Measurements from ENCODE around the gene KRTAP20-4. TPM values are rescaled to one million over a fixed set of nuclear protein-coding genes. Genes with fewer than 3 reads are reported as not detected.

Gene KRTAP20-4
- total RNA-seq, 1 donor, result not detected

- H3K4me3 ChIP-seq (ENCODE audit: low read depth, low read length), result no peak overlapping the region
- TF ChIP-seq CTCF (IDR thresholded peaks at IDR 0.05; ENCODE audit: insufficient read depth, low read length), result no peak
- no peak for DNase-seq (ENCODE audit: low read depth)
These were observed 347 bp upstream of the KRTAP20-4 start for GRCh38 chr21:30620080-30620479.

- TF ChIP-seq CTCF (IDR thresholded peaks at IDR 0.05; ENCODE audit: insufficient read depth, low read length), result no peak
- H3K4me3 ChIP-seq (ENCODE audit: low read depth, low read length), result no peak overlapping the region
- no peak for DNase-seq (ENCODE audit: low read depth)
These were observed 2.9 kb downstream of the KRTAP20-4 start for GRCh38 chr21:30623362-30623761.

- TF ChIP-seq CTCF (IDR thresholded peaks at IDR 0.05; ENCODE audit: insufficient read depth, low read length), result no peak
- H3K4me3 ChIP-seq (ENCODE audit: low read depth, low read length), result no peak overlapping the region
- no peak for DNase-seq (ENCODE audit: low read depth)
These were observed 5.2 kb downstream of the KRTAP20-4 start for GRCh38 chr21:30625449-30626165.

- no peak overlapping the region for H3K4me3 ChIP-seq (ENCODE audit: low read depth, low read length)
- DNase-seq (ENCODE audit: low read depth), result no peak
- no peak for TF ChIP-seq CTCF (IDR thresholded peaks at IDR 0.05; ENCODE audit: insufficient read depth, low read length)
These were observed 7.7 kb downstream of the KRTAP20-4 start for GRCh38 chr21:30628109-30628508.

- no peak for DNase-seq (ENCODE audit: low read depth)
- no peak for TF ChIP-seq CTCF (IDR thresholded peaks at IDR 0.05; ENCODE audit: insufficient read depth, low read length)
- no peak overlapping the region for H3K4me3 ChIP-seq (ENCODE audit: low read depth, low read length)
These were observed 8.8 kb downstream of the KRTAP20-4 start for GRCh38 chr21:30629200-30629599.

GRCh38 chr21:30634906-30635305, 14.5 kb downstream of the KRTAP20-4 start, which contains the start of gene KRTAP20-2:
Gene KRTAP20-2, plus strand, starts transcription at chr21:30635206. Its CDS starts 58 bp downstream, at chr21:30635264.
- TF ChIP-seq CTCF (IDR thresholded peaks at IDR 0.05; ENCODE audit: insufficient read depth, low read length), result no peak
- DNase-seq (ENCODE audit: low read depth), result no peak
- H3K4me3 ChIP-seq (ENCODE audit: low read depth, low read length), result no peak within 1 kb of the TSS

GRCh38 chr21:30638686-30639085, 18.3 kb downstream of the KRTAP20-4 start:
- no peak for DNase-seq (ENCODE audit: low read depth)
- no peak for TF ChIP-seq CTCF (IDR thresholded peaks at IDR 0.05; ENCODE audit: insufficient read depth, low read length)
- no peak overlapping the region for H3K4me3 ChIP-seq (ENCODE audit: low read depth, low read length)
